Ammon's horn (tissue), 1 donor: ENCODE results near the gene TMEM250.

Experiments
- DNase-seq: peaks from one replicate; pipeline ENCODE4 v3.0.0-alpha.2; 2016; ENCODE audit warnings: low spot score

Gene TMEM250

GRCh38 chr9:136132512-136133050, 13.9 kb upstream of the TMEM250 start:
- DNase-seq: no peak

- DNase-seq: no peak
Measured at GRCh38 chr9:136131629-136132511, 13.2 kb upstream of the TMEM250 start.

- DNase-seq: no peak
Measured at GRCh38 chr9:136129176-136129575, 10.5 kb upstream of the TMEM250 start.

DNA sequence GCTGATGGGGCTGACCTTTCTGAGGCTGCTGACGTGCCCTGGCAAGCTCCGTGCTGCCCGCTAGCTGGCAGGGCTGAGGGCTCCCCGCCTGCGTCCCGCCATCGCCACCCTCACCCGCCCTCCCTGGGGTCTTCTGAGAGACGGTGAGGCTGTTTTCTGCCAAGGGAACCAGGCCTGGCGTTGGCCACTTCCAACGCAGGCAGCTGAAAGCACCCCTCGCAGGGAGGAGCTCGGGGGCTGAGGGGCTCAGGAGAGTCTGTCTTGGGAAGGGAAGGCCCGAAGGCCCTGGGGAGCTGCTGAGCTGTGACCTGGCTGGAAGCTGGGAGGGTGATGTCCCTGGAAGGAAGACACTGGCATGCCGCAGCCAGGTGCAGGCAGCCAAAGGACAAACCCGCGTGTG, 9.8 kb upstream of the TMEM250 start:
- DNase-seq: no peak

DNA sequence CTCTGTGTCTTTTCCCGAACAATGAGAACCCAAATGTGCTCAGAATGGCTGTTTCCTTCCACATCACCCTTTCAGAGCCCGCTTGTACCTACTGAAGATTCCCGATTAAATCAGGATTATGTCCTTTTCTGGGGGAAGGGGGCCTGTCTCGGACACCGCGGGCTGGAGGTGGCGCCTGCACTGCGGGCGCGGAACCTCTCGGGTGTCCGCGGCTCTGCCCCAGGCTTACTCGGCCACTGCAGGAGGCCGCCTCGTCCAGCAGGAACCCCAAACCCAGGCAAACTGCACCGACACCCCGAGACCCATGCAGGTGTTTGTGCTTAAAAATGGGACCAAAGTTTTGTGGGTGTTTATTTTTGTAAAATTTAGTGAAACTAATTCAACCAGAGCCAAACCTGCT, 8.6 kb upstream of the TMEM250 start:
- no peak for DNase-seq

GRCh38 chr9:136124976-136125692, 6.5 kb upstream of the TMEM250 start:
- no peak for DNase-seq

DNA sequence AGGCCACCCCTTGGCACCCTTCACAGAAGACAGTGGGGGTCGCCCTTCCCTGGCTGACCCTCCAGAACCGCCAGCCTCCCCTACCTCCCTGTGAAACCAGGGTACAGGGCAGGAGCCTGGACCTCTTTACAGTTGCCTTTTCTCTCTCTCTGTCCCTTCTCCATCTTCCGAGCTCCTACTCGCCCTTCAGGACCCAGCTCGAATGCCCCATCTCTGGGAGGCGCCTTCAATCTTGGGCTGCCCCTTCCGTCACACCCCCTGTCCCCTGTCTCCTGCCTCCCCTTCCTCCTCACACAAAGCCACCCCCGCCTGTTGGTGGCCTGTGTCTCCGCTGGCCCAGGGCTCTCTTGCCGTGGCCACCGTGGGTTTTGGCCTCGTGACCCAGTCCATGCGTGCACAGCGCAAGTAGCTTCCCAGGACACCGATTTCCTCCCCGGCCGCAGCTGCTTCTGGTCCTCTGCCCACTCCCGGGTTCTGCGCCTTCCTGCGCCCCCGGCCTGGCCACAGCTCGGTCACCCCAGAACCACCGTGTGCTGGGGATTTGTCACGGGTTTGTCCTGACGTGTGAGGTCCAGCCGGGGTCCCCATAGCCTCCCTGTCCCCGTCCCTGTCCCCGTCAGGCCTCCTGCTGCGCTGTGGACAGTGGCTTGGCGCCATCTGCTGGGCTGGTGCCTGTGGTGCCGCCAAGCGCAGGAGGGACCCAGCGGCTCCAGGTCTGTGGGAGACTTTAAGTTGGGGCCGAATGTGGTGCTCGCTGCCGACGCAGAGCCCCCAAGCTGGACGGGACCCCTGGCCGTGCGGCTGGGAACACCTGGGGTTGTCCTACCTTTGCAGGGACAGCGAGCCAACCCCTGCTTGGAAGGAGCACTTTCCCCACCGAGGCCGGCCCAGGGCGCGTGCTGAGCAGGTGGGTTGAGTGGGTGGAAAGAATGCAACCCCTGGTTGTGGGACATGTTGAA, 4.0 kb upstream of the TMEM250 start:
- DNase-seq: peak; percentile 87

DNA sequence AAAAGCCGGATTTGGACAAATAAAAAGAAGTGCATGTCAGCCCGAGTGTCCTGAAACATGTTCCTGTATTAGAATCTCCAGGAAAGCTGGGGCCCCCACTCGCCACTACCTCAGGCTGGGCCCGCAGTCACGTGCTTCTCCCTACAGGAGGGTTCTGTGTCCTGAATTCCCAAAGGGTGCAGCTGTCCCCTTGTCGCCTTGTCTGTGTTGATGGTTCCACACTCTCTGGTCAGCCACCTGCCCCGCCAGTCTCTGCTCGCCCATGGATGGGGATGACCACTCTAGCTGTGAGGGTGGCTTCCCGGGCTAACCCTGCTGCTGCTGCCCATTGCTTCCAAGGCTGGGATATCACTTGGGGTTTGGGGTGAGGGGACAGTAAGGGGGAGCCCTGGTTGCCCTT, 3.1 kb upstream of the TMEM250 start:
- no peak for DNase-seq

DNA sequence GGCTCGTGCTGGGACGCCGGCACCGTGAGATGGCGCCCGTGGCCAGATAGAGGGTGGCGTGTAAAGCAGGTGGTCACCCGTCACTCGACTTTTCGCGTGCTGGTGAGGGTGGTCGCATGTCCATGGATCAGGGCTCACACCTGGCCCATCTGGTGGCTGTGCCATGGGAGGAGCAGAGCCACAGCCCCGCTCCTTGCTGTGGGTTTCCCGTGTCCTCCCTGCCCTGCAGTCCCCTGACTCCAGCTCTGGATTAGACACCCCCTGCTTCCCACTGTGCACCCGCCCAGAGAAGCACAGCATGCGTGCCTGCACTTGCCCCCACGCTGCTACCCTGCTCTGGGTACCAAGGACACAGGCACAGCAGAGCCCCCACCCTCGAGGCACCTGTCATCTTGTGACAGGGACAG, 1.8 kb upstream of the TMEM250 start:
- DNase-seq: no peak

DNA sequence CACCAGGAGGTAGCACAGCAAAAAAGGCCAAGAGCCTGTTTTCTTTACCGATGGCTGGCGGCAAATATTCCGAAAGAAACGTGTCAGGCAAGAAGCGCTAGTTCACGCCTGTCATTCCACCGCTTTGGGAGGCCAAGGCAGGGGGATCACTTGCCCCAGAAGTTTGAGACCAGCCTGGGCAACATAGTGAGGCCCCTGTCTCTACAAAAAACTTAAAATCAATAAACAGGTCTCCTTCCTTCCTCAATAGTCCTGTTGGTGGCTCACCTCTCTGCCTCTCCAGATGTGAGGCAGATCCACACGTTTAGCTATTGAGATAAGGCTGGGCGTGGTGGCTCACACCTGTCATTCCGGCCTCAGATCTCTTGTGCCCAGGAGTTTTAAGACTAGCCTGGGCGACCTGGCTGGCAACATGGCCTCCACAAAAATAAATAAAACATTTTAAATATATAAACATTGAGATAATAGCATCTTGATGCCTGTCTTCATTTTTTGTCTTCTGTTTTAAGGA, 1.3 kb upstream of the TMEM250 start:
- DNase-seq: no peak

GRCh38 chr9:136119061-136119882, 597 bp upstream of the TMEM250 start:
- DNase-seq: no peak

DNA sequence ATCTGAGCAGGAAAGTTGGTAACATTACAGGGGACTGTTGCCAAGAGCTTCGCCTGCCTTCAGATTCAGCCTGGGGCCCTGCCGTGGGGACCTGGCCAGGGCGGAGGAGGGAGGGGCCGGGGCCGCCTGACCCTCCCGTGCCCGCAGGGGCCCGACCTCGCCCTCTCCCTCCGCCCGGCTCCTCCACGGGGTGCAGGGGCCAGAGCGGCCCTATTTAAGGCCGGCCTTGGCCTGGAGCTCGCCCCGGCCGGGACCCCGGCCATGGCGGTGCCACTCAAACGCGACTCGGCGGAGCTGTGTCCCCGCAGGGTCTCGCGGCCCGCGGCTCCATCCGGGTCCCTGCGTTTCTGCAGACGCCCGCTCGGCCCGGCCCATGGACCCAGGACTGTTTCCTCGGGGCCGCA, 757 bp downstream of the TMEM250 start:
- DNase-seq: no peak

DNA sequence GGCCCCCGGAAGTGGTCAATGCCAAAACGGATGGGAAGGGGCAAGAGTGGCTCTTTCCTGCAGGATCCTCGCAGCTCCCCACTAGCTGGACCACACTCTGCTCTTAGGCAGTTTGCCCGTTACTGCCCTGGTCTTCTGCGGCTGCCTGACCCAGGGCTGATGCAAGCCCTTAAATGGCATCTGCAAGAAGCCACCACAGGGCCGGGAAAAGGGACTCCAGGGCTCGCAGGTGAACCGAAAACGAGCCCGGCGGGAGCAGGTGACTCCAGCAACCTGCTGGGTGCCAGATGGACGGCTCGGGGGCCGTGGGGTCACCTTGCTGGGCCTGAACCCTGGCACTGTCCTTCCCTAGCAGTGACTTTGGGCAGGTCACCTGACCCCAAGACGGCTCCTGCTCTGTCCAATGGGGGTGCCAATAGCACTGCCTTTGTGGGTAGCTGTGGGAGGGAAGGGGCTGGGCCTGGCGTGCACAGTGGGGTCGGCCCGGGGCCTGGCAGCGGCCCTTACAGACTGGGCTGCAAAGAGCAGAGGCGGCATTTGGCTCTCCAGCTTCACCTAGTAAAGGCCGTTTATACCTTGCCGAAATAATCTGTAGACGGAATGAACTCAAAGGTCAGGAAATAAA, 1.3 kb downstream of the TMEM250 start:
- no peak for DNase-seq

DNA sequence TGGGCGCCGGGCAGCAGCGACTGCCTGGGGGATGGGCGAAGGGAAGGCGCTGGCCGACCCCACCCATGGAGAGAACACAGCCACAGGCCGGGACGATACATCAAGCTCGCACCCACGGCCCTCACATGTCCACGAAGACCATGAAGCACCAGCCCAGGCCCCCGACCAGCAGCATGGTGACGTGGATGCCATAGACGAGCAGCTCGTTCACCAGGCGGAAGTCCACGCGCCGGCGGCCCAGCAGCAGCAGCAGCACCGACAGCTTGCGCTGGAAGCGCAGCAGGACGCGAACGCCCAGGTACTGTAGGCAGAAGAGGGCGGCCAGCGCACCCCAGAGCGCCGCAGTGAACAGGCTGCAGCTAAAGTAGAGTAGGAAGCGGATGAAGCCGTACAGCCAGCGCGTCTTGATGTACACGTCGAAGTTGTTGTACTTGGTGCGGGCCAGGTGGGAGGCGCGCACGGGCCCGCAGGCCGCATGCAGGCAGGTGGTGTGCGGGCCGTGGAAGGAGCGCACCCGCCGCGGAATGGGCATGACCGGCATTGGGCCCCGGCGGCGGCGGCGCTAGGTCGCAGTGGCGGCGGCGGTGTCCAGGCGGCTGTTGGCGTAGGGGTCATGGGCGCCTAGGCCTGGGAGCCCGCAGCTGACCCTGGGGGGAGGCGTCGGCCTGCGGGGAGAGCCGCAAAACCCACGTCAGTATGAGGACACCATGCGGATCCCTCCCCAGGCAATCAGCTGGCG, 2.1 kb downstream of the TMEM250 start:
- no peak for DNase-seq

GRCh38 chr9:136115641-136116359, 2.9 kb downstream of the TMEM250 start:
- no peak for DNase-seq

DNA sequence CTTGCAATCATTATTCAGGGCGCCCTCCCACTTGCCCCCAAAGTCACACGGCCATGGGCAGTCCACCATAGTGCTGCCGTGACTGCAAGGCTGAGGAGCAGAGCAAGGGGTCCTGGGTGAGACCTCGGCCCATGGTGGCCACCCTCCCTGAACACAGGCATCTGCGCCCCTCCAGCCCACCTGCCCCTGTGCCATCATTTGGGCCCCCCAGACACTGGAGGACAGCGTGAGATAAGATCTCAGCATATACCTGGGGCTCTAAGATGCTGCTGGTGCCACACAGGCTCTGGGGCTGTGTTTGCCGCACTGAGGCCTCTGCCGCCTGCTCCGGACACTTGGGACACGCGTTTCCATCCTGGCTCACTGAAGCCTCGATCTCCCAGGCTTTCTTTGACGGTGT, 3.5 kb downstream of the TMEM250 start:
- DNase-seq: no peak

- no peak for DNase-seq
Measured at GRCh38 chr9:136114610-136115009, 4.1 kb downstream of the TMEM250 start.

GRCh38 chr9:136112541-136112940, 6.1 kb downstream of the TMEM250 start:
- no peak for DNase-seq

DNA sequence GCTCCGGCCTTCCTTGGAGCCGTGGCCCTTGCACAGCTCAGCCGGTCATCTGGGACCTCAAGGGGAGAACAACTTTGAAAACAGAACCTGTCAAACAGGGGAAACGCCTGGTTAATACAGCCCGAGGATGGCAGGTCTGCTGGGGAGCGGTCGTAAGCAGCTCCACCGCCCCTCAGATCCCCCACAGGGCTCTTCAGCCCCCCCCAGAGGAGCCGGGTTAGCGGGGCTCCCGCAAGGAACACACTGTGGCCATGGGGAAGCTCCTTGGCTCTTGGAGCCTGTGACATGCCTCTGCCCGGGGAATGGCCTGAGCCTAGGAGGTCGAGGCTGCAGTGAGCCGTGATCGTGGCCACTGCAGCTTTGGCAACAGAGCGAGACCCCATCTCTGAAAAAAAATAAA, 6.8 kb downstream of the TMEM250 start:
- DNase-seq: no peak
